Psoas muscle (tissue), 8 donors: ENCODE results near the gene ECHDC1. TPM values are rescaled to one million over a fixed set of nuclear protein-coding genes. Genes with fewer than 3 reads are reported as not detected.
A peak's percentile ranks its signal among the peaks of the same experiment; 100 is the strongest.

Source experiments
- ATAC-seq, 4 donors: fragments of 200-7000 bp; cut with Tn5 transposase; one replicate each; pipeline ENCODE4 v1.9.1; 2020; ENCODE audit warnings: moderate library complexity in 3 of 4, mild to moderate bottlenecking in 2 of 4
- DNase-seq, 2 donors: peaks; one replicate each; pipeline ENCODE4 v3.0.0-alpha.2; 2020
- H3K27ac ChIP-seq: fragments of 200-600 bp; one replicate; pipeline ENCODE4 v1.8.0; 2022
- H3K27me3 ChIP-seq, 3 donors: fragments of 200-600 bp in 1 of 3; one replicate each; pipeline versions ENCODE4 v1.6.1 to v1.8.0; 2013 to 2022; ENCODE audit warnings: low read length in 2 of 3, mild to moderate bottlenecking in 2 of 3, moderate library complexity in 1 of 3; ENCODE audit not compliant: insufficient read depth in 3 of 3
- H3K36me3 ChIP-seq, 2 donors: fragments of 200-600 bp in 1 of 2; one replicate each; pipeline versions ENCODE4 v1.6.1 to v1.8.0; 2013 to 2022; ENCODE audit warnings: low read depth in 1 of 2, mild to moderate bottlenecking in 1 of 2, moderate library complexity in 1 of 2; ENCODE audit not compliant: insufficient read depth in 1 of 2
- H3K4me1 ChIP-seq: fragments of 200-600 bp; one replicate; pipeline ENCODE4 v1.8.0; 2022
- H3K4me3 ChIP-seq: fragments of 200-600 bp; one replicate; pipeline ENCODE4 v1.8.0; 2022; ENCODE audit warnings: mild to moderate bottlenecking
- H3K9me3 ChIP-seq: fragments of 200-600 bp; one replicate; pipeline ENCODE4 v1.8.0; 2022
- whole genome bisulfite sequencing, 3 donors: extraction: QIAGEN DNeasy Blood & Tissue Kit; methylation state at CpG; one replicate each; pipeline versions ENCODE4 v1.1.6 to v1.1.7; 2013; 5-methylcytosine and 5-hydroxymethylcytosine counted together
- intact Hi-C, 2 donors: fragments of 100-400 bp; cut with DNase I; formaldehyde crosslinking; loops; one replicate each; pipeline versions ENCODE4 v1.11.0 to v1.14.2; 2022
- polyA plus RNA-seq, 3 donors: library from polyadenylated mRNA; stranded (reverse); fragments of 200-250 nt; gene quantifications; one replicate each; pipeline ENCODE4 v1.2.3, GENCODE V29; 2013
- total RNA-seq, 4 donors: library from RNA; stranded (reverse); fragmentation: NEBNext Ultra II Directional in 2 of 4; extraction: Animal tissue kit (Norgen Biotek cat#: 25700) in 2 of 4; gene quantifications; one replicate each; pipeline versions ENCODE4 v1.2.1 to v1.2.4, GENCODE V29; 2021 to 2023
- TF ChIP-seq, protein P1 (sequence below): fragments of 200-600 bp; IDR thresholded peaks from one replicate; pipeline ENCODE4 v1.8.0; 2022; ENCODE audit warnings: antibody characterized with exemption
- donor health status: healthy with polysubstance abuse.
- donor health status: DM: no; HTN: no; CAD: no; lungs with moderate emphysema.
- donor health status: Bipolar disorder and iron deficiency.
- donor health status: healthy.
- donor health status: DM: yes; HTN: yes; CAD: no.
- donor health status: DM: no; HTN: no; CAD: no.
- donor health status: DM: no; HTN: no; CAD: no.
- donor health status: DM: yes; HTN: yes; CAD: no.

Gene ECHDC1
- total and polyA plus RNA-seq, 7 donors = 29.9 to 70.6 (median 33.6) TPM

DNA sequence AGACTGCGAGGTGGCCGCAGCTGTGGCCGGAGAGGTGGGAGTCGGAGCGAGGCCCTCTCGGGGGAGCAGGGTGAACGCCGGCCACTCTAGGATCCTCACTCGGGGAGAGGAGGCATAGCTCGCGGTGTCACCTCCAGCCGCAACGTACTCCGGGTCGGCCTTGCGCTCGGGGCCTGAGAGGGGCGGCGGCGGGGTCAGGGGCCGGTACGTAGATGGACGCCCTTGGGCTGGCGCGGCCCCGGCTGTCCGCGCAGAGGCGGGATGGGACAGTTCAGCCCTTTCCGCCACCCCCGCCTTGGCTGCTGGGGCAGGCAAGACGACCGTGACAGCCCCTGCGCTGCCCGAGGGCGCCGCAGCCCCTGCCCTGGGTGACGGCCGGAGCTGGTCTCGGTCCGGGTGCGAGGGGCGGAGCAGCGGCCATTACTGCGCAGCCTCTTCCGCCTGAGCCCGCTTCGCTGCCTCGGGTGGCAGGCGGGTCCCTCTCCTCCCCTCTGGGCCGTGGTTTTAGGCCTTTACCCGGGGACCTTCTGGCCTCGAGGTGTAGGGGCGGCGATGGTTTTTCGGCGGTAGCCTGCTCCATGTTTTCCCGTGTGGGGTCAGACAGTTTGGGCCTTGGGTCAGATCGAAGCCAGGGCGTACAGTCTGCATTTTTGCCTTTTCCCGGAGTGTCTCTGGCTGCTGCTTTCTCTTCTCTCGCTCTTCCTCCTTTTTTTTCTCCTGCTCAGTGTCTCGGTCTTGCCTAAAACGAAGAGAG is 76.3 kb downstream of the ECHDC1 start:
- peaks cover 37% of the 10 kb centered on the region for H3K4me1 ChIP-seq
- H3K27ac ChIP-seq = peak overlapping the region; percentile 100
- peak; percentile 72 to 80 (median 76) for ATAC-seq
- no peaks in the 10 kb centered on the region for H3K36me3 ChIP-seq
- WGBS, 3 donors = 0% methylated on average over 53 to 64 of the region's 64 CpGs
- TF ChIP-seq, protein P1, sequence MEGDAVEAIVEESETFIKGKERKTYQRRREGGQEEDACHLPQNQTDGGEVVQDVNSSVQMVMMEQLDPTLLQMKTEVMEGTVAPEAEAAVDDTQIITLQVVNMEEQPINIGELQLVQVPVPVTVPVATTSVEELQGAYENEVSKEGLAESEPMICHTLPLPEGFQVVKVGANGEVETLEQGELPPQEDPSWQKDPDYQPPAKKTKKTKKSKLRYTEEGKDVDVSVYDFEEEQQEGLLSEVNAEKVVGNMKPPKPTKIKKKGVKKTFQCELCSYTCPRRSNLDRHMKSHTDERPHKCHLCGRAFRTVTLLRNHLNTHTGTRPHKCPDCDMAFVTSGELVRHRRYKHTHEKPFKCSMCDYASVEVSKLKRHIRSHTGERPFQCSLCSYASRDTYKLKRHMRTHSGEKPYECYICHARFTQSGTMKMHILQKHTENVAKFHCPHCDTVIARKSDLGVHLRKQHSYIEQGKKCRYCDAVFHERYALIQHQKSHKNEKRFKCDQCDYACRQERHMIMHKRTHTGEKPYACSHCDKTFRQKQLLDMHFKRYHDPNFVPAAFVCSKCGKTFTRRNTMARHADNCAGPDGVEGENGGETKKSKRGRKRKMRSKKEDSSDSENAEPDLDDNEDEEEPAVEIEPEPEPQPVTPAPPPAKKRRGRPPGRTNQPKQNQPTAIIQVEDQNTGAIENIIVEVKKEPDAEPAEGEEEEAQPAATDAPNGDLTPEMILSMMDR = no peak
- DNase-seq = peak; percentile 69 to 82
- H3K9me3 ChIP-seq = no peaks in the 10 kb centered on the region
- H3K27me3 ChIP-seq = no peaks in the 10 kb centered on the region
- H3K4me3 ChIP-seq = peak overlapping the region; percentile 92
- intact Hi-C loops = loop anchor here (1.0 to 10.0 kb wide), 6 partner anchors 74 to 1272 kb away; no protein-coding TSS in a partner anchor

DNA sequence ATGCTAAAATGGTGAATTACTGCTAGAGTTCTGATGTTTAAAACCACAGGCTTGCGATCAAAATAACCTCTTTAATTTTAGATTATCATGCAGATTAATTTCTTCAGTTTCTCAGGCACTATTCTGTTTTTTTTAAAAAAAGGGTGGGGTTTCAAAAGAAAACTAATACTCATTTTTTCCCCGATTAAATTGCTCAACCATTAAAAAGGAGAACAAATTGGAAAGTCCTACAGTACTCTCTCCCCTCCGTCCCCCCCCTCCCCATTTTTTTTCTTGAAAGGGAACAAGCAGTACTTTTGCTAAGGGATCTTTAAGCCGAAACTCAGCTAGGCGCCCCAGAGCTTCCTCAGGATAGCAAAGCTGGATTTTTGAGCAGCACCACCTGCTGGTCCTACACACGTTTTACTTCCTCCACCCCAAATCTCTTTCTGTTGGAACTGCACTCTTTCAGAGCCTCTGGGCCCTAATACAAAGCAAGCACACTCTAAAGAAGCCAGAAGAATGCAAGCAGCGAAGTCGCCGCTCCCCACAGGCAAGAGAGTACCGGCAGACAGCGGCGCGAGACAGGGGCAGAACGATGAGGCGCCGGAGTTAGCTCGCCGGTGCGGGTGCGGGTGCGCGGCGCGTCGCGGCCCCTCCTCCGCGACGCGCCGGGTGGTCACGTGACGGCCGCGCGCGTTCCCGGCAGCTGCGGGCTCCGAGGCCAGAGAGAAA is 77.1 kb downstream of the ECHDC1 start, which contains the start of gene RNF146:
Gene RNF146, plus strand, starts transcription at position 687 of the 714 bp plus-strand sequence. CDS start 13,475 bp downstream, outside the sequence.
- peak; percentile 92 to 94 (median 93) for ATAC-seq
- no peaks in the 10 kb centered on the region for H3K36me3 ChIP-seq
- no peaks in the 10 kb centered on the region for H3K9me3 ChIP-seq
- peak; percentile 87 to 93 for DNase-seq
- peak within 1 kb of the TSS; percentile 100 for H3K27ac ChIP-seq
- intact Hi-C loops = loop anchor here (1.0 to 10.0 kb wide), 6 partner anchors 73 to 1272 kb away; no protein-coding TSS in a partner anchor
- TF ChIP-seq, protein P1 = peak; percentile 70
- 0 to 1% (median 1%) methylated on average over 35 to 40 of the region's 40 CpGs for WGBS, 3 donors
- H3K27me3 ChIP-seq = no peaks in the 10 kb centered on the region
- peaks cover 30% of the 10 kb centered on the region for H3K4me1 ChIP-seq
- peak within 1 kb of the TSS; percentile 92 for H3K4me3 ChIP-seq

DNA sequence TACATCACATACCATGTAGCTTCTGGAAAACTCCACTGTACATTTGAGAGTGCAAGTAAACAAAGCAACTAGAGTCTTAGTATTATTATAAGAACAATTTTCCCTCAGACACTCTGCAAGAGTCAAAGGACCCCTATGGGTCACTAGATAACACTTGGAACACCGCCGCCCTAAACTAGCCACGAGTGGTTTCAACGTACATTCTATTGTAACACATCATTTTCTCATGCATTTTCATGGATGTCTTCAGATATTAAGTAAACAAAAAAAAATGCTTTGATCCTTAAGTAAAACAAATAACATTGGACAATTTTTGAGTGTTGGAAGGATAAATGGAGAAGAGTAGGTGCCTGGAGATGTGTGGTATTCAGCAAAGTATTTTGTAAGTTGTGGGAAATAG is 79.9 kb downstream of the ECHDC1 start:
- ATAC-seq (no peak), DNase-seq (no peak)
- H3K9me3 ChIP-seq = no peaks in the 10 kb centered on the region
- no peak overlapping the region for H3K4me3 ChIP-seq
- H3K27me3 ChIP-seq = no peaks in the 10 kb centered on the region
- TF ChIP-seq, protein P1 = no peak
- no peaks in the 10 kb centered on the region for H3K36me3 ChIP-seq
- no peak overlapping the region for H3K27ac ChIP-seq
- WGBS, 3 donors = 69 to 74% (median 73%) methylated on average over 4 of the region's 4 CpGs
- H3K4me1 ChIP-seq = peaks cover 8% of the 10 kb centered on the region
- intact Hi-C loops = loop anchor here (10.0 kb wide), 3 partner anchors 139 to 1269 kb away; no protein-coding TSS in a partner anchor

DNA sequence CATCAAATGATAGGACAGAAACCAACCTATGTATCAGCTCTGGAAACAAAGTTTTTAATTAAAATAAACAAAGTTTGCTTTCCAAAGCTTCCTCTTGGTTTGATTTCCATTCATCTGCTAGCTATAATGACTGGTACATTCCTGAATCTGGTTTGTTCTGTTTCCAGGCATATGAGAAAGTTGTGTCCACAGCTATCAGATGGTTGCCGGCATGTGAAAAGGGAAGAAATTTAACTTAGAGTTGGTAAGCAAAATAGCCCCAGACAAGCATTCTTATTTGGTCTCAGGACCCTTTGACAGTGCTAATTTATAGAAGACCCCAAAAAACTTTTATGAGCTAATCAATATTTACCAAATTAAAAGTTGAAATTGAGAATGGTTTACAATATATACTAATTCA is 80.5 kb downstream of the ECHDC1 start:
- H3K9me3 ChIP-seq = no peaks in the 10 kb centered on the region
- no peaks in the 10 kb centered on the region for H3K27me3 ChIP-seq
- peaks cover 8% of the 10 kb centered on the region for H3K4me1 ChIP-seq
- WGBS, 3 donors = 78 to 92% (median 89%) methylated on average over 1 of the region's 1 CpG
- ATAC-seq (no peak), DNase-seq (no peak)
- H3K4me3 ChIP-seq = no peak overlapping the region
- intact Hi-C loops = loop anchor here (10.0 kb wide), 3 partner anchors 138 to 1268 kb away; no protein-coding TSS in a partner anchor
- H3K36me3 ChIP-seq = no peaks in the 10 kb centered on the region
- TF ChIP-seq, protein P1 = no peak
- H3K27ac ChIP-seq = no peak overlapping the region
